Measurements from ENCODE around the gene HAUS2. TPM values are rescaled to one million over a fixed set of nuclear protein-coding genes. Genes with fewer than 3 reads are reported as not detected.

Gene HAUS2
- total and polyA plus RNA-seq, 7 experiments from 2014 or later: 12.0 to 35.4 (median 19.1) TPM

Other genes starting within 250 kb of the HAUS2 start
- 10 to 100 TPM in 4 of 5 experiments, 1 to 10 TPM in 1; 6.5 to 26.1 (median 16.4) TPM for gene CAPN3, start 189.3 kb upstream of the HAUS2 start, total RNA-seq
- under 1 TPM in 1 of 2 donors, not detected in 1; 0.48 TPM for gene CAPN3, start 189.3 kb upstream of the HAUS2 start, polyA plus RNA-seq
- 10 to 100 TPM; 32.4 to 54.3 (median 44.7) TPM for gene ZNF106, start 57.7 kb upstream of the HAUS2 start, total RNA-seq
- 10 to 100 TPM; 43.1 to 43.2 TPM for gene ZNF106, start 57.7 kb upstream of the HAUS2 start, polyA plus RNA-seq
- gene SNAP23, start 53.2 kb upstream of the HAUS2 start, total RNA-seq: 10 to 100 TPM; 60.0 to 80.0 (median 70.6) TPM
- gene SNAP23, start 53.2 kb upstream of the HAUS2 start, polyA plus RNA-seq: 10 to 100 TPM; 66.4 to 74.2 TPM
- gene LRRC57, start within 50 bp of the HAUS2 start, total RNA-seq: 10 to 100 TPM; 15.4 to 37.1 (median 18.0) TPM
- 1 to 10 TPM; 4.5 to 4.8 TPM for gene LRRC57, start within 50 bp of the HAUS2 start, polyA plus RNA-seq
- 10 to 100 TPM in 1 of 5 experiments, 1 to 10 TPM in 4; 2.4 to 10.5 (median 4.5) TPM for gene STARD9, start 26.8 kb downstream of the HAUS2 start, total RNA-seq
- gene STARD9, start 26.8 kb downstream of the HAUS2 start, polyA plus RNA-seq: under 1 TPM; 0.13 to 0.87 TPM
- gene CDAN1, start 188.3 kb downstream of the HAUS2 start, total RNA-seq: 10 to 100 TPM; 25.8 to 38.0 (median 28.3) TPM
- 10 to 100 TPM in 1 of 2 donors, 1 to 10 TPM in 1; 4.1 to 10.8 TPM for gene CDAN1, start 188.3 kb downstream of the HAUS2 start, polyA plus RNA-seq